ENCODE results near the gene PIKFYVE.
"Not testable (repeated sequence)": the region's sequence is repeated elsewhere in the genome, so short reads cannot be mapped to it uniquely, and the experiment has no call there.

PIKFYVE gene

DNA sequence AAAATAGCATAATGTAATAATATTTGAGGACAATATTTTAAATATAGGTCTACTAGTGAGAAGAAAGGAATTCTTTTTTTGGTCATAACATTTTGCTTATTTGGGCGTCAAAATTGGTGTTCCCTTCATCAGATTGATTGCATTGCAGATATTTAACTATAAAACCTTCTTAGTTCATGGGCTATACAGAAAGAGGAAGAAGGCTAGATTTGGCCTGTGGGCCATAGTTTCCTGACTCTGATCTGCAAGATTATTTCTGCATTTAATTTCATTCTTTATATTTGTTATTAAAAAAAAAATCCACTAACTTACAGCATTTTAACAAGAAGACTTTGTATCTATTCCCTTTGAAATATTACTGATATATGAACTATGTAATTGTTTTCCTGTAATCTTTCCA is 31.9 kb downstream of the PIKFYVE start:
- DNase-seq (ENCODE audit: low read depth) = no peak

DNA sequence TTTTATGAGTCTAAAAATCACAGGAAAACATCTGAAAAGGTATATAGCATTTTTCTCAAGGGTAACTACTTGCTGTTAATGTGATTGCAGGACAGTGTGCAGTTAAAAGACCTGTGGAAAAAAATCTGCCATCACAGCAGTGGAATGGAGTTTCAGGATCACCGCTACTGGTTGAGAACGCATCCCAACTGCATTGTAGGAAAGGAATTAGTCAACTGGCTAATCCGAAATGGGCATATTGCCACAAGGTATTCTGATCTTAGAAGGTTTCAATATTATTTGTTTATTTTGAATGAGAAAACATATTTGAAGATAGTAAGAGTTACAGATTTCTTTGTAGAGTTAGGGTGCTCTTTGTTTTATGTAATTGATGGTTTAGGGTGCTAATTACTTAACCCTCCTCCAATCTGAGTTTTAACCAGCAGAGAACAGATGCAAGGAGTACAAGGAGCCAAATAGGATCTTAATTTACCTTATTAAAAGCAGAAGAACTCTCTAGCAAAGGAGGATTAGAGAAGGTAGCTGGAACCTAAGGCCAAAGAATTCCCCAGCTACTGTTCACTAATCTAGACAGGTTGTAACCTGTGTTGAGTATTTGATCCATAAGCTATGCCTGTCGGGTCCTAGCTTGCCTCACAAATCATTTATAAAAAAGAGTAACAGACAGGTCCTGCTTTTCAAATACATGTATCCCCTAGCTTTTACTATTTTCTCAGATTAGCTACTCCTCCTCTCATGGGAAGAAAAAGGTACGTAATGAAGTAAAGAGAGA is 35.0 kb downstream of the PIKFYVE start:
- DNase-seq (ENCODE audit: low read depth) = no peak

DNA sequence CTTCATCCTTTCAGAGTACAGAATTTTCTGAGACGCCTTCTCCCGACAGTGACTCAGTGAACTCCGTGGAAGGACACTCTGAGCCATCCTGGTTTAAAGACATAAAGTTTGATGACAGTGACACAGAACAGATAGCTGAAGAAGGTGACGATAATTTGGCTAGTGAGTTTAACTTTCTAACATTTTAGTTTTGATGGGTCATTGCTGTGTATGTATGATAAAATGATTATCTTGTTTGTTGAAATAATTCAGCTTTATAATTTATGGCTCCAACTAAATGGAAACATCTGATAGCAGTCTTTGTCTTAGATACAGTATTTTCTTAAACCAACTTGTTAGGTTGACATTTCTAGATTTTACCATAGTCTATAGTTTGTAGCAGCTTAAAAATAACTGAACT is 38.1 kb downstream of the PIKFYVE start:
- no peak for DNase-seq (ENCODE audit: low read depth)

DNA sequence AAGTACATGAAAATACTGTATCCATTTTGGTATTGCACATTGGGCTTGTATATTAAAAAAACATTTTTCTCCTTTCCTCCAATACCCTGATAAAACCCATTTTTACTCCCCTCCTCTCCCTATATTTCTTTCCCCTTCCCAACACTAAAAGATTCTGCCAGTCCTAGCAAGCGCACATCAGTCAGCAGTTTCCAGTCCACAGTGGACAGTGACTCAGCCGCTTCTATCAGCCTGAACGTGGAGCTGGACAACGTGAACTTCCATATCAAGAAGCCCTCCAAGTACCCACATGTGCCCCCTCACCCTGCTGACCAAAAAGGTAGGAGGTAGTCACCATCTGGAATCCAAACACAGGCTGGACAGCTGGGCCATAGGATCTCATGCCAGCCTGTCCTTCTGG is 38.6 kb downstream of the PIKFYVE start:
- DNase-seq (ENCODE audit: low read depth) = no peak

DNA sequence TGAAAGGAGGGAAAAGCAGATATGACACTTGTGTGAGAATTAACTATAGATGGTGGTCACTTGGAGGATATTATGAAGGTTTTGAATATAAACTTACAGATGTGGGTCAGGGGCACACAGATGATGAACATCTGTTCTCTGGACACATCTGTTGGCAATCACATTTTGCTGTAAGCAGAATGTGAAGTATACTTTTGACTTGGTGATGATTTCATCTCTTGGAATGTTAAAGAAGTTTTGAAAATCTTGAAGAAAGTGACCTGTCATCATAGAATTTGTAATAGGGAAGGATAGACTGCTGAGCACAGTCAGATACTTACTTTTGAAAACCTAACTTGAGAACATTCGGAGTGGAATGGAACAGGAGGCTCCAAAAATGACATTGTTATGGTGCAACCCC is 40.2 kb downstream of the PIKFYVE start:
- DNase-seq (ENCODE audit: low read depth) = peak; percentile 23

DNA sequence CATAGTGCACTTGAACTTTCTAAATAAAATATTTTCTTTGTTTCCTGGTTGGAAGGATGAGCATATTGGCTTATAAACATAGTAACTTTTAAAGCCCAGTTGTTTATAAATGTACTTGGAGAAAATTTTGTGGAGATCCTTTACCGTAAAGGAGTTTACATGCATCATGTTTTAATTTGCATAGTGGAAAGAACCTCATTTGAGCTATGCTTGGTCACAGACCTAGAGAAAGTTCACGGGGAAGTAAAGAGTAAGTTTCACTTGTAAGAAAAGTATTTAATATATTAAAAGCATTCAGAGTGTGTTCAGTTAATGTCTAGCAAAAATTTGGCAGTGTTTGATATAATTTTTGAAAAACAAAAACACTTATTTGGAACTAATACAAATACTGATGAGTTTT is 45.3 kb downstream of the PIKFYVE start:
- DNase-seq (ENCODE audit: low read depth) = no peak

DNA sequence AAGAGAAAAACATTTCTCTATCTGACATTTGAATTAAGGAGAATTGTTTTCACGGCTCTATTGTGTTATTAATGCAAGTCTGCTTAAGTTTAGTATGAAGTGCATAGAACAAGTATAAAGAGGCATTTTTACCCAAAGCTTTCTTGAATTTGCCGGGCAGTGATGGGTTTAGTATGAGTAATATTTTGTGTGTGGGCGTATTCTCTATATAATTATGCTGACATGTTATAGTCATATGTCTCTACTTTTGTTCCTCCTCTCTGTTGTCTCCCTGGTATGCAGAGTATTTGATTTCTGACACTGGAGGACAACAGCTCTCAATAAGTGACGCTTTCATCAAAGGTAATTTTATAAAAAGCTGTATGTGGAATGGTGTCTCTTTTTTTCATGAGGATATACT is 45.9 kb downstream of the PIKFYVE start:
- no peak for DNase-seq (ENCODE audit: low read depth)

DNA sequence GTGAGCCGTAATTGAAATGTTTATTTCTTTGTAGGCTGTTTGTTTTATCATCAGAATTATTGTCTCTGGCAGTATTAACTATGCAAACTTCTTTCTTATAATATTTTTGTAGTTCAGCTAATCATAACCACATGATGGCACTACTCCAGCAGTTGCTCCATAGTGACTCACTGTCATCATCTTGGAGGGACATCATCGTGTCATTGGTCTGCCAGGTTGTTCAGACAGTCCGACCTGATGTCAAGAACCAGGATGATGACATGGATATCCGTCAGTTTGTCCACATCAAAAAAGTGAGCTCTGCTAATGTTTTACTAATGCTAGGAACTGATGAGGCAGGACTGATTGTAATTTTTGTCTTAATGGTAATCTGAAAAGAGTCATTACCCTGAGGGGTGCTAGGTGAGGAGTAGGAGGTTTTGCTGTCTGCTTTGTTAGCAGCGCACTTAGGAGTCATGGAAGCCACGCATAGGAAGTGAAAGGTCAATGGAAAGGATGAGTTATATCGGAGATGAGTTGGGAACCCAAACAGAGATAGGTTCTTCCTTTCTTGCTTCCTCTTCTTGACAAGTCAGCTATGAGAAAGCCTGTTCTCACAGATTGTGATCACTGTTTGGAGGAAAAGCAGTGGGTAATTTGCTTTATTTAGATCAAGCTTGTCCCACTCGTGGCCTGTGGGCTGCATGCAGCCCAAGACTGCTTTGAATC is 49.2 kb downstream of the PIKFYVE start:
- DNase-seq (ENCODE audit: low read depth) = peak; percentile 38

DNA sequence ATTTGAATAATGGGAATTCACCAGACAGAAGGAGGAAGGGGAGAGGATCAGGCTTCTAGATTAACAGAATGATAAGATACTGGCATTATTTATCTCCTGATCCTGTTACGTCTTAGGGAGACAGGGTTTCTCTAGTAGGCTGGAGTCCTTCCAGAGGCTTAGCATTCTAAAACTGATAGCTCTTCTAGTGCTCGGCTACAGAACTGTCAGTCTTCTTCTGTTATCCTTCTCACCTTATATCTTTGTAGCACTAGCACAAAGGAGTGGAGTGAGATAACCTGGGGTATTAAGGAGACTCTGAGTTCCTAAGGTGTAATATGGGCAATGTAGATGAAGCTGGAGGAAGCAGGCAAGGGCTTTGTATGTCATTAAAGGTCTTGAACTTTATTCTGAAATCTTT is 52.1 kb downstream of the PIKFYVE start:
- no peak for DNase-seq (ENCODE audit: low read depth)

DNA sequence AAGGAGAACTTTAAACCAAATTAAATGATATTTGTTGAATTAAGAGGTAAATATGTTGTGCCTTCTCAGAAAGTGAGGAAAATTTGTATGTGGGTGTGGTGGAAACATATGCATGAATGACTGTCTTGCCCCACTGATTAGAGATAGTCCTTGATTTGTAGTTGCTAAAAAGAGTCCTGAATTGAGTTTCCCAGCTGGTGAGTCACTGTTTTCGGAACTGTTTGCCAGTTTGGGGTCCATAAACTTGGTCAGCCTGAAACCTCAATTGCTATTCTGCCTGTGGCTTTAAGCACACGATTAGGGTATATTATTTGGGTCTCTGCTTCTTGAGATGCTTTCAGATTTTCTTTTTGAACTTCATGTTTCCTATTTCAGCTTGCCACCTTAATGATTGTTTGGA is 53.3 kb downstream of the PIKFYVE start:
- DNase-seq (ENCODE audit: low read depth) = no peak

DNA sequence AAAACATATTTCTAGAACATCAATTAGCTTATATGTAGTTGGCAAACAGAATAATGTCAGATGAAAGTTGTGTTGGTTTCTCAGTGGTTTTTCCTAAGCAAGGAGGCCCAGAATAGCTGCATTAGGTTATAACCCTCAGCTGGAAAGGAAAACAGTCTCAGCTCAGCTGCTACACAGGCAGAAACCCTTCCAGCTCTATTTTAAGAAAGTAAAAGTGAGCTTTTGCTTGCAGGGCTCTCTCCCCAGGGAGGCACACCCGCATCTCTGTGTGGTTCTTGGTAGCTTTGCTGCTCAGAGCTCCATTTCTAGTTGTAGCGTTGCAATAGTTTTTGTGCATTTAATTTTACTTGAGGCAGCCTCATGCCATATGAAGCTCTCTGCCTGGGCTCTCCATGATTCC is 54.6 kb downstream of the PIKFYVE start:
- peak; percentile 4 for DNase-seq (ENCODE audit: low read depth)

DNA sequence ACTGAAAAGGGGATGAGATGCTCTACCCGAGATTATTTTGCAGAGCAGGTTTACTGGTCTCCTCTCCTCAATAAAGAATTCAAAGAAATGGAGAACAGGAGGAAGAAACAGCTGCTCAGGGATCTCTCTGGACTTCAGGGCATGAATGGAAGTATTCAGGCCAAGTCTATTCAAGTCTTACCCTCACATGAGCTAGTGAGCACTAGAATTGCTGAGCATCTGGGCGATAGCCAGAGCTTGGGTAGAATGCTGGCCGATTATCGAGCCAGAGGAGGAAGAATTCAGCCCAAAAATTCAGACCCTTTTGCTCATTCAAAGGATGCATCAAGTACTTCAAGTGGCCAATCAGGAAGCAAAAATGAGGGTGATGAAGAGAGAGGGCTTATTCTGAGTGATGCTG is 60.0 kb downstream of the PIKFYVE start:
- DNase-seq (ENCODE audit: low read depth) = no peak

DNA sequence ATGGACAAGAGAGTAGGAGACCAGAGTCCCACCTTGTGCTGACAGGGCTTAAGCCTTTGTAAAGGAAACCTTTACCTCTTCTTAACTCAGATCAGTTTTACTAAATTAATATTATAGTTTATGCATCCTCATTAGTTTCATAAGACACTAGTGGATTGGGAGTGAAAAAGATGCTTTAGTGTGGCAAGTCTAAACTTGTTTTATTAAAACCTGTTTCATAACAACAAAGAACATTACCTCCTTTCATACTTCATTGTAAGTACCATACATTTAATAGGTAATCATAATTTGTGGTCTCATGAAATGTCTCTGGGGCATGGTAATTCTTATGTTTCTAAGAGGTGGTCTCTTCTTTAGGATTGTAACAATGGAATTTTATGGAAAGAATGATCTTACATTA is 63.4 kb downstream of the PIKFYVE start:
- no peak for DNase-seq (ENCODE audit: low read depth)

DNA sequence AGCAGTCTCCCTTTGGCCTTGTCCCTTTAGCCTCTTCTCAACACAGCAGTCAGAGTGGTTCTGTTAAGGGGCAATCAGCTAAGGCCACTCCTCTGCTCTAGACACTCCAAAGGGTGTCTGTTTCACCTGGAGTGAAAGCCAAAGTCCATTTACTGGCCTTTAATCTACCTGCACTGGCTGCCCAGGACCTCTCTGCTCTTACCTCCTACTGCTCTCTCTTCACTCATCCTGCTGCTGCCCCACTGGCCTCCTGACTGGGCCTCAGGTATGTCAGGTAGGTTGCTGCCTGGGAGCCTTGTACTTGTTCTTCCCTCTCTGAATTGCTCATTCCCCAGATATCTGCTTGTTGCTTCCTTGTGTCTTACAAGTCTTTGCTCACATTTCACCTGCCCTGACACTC is 68.2 kb downstream of the PIKFYVE start:
- DNase-seq (ENCODE audit: low read depth) = no peak

DNA sequence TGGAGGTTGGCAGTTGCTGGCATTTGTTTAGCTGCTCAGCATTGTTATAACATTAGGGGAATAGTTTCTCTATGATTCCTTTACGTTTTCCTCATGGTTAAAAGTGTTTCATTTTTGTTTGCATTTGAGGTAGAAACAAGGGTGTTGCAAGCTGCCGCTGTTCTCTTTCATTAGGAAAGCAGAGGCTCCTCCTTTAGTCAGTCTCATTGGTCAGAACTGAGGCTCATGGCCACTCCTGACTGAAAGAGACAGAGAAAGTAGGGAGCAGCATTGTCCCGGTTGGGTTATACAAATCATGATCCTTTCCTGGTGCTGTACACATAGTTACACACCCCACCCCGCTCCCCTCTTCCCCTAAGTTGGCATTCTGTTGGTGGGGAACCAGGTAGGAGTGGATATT is 80.7 kb downstream of the PIKFYVE start:
- no peak for DNase-seq (ENCODE audit: low read depth)

DNA sequence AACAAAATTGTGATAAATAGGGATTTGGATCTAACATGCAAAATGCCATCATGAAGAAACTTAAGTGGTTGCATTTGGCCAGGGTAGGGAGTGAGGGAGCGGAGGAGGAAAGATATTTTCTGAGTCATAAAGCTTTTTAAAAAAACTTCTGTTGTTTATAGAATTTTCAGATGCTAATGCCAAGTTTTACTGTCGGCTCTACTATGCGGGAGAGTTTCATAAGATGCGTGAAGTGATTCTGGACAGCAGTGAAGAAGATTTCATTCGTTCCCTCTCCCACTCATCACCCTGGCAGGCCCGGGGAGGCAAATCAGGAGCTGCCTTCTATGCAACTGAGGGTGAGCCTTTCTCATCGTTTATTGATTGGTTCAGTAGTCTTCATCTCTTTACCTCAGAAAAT is 84.6 kb downstream of the PIKFYVE start:
- no peak for DNase-seq (ENCODE audit: low read depth)

DNA sequence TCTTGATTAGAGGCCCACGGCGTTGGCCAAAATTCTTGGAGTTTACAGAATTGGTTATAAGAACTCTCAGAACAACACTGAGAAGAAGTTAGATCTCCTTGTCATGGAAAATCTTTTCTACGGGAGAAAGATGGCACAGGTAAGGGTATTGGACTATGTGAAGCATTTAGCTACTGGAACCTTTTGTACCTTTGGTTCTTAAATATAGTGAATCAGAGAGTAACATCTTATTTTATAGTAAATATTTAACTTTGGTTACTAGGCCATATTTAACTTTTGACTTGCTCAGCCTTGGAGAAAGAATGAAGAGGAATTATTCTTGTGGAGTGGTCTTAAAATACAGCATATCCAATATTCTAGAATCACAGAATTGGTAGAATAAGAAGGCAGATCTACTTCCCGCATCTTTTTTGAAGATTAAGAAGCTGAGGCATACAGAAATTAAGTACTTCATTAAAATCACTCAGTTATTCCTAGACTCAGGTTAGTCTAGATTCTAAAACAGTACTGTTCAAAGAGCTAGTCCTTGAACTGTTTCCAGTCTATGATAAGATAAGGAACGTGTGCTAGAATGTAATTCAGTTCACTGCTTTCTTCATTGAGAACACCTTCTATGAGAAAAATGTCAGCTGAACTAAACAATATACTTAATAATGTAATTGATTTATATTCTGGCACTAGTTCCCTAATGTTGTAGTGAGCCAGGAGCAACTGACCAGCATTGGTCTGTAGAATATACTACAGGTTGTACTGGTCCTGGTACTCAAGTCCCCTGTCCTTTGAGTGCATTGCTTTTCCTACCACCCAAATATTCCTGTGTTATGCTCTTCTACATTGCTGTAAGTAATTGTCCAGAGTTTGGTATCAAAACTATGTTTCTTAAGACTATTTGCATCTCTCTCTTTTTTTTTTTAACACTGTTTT is 86.9 kb downstream of the PIKFYVE start:
- DNase-seq (ENCODE audit: low read depth) = no peak

DNA sequence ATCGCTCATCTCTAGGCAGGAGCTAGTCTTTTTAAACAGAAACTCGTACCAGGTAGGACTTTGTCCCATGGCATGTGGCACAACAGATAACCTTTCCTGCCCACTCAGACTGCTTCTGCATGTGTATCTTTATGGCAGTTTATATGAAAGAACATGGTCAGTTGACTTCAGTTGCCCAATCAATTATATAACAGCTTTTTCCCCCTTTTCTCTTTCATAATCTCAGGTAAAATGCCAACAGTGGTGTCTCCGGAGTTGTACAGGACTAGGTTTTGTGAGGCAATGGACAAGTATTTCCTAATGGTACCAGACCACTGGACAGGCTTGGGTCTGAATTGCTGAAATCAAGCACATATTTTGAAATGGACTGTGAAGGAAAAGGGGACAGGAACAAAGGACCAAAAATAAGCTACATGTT is 88.9 kb downstream of the PIKFYVE start:
- DNase-seq (ENCODE audit: low read depth) = no peak

DNA sequence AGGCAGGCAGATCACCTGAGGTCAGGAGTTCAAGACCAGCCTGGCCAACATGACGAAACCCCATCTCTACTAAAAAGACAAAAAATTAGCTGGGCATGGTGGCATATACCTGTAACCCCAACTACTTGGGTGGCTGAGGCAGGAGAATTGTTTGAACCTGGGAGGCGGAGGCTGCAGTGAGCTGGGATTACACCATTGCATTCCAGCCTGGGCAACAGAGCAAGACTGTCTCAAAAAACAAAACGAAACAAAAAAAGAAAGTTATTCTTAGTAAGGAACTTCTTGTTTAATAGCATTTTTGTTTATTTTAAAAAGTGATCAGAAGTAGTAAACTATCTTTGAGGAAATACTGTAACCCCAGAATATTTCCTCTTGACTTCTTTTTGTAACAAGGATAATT is 90.4 kb downstream of the PIKFYVE start:
- DNase-seq (ENCODE audit: low read depth) = not testable (repeated sequence)

DNA sequence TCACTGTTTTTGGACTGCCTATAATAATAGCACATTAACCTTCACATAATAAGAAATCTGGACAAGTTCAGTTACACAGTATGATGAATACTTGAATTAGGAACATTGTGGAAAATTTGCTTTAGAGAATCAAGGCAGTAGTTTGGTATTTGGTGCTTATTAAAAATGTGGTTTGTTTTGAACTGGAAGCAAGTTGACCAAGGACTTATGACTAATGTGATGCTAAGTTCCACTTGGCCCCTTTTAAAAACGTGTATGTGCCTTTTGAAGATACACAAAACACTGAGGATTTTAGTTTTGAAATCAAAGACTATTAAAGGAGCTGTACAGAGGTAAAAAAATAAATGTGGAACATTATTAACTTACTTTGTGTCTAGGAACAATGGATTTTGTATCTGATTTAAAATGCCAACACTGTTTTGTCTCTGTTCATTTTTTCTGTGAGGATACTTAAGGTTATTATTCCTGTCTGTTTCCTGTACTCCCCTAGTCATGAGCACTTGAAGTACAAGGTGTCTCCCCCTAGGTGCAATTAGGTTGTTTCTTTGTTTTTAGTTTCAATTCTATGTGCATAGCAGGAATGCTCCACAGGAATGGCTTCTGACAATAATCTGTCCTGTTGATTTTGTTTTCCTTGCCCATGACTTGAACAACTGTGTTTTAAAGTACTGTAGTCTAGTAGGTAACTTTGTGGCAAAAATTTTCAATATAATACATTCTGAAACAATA is 91.0 kb downstream of the PIKFYVE start:
- no peak for DNase-seq (ENCODE audit: low read depth)

DNA sequence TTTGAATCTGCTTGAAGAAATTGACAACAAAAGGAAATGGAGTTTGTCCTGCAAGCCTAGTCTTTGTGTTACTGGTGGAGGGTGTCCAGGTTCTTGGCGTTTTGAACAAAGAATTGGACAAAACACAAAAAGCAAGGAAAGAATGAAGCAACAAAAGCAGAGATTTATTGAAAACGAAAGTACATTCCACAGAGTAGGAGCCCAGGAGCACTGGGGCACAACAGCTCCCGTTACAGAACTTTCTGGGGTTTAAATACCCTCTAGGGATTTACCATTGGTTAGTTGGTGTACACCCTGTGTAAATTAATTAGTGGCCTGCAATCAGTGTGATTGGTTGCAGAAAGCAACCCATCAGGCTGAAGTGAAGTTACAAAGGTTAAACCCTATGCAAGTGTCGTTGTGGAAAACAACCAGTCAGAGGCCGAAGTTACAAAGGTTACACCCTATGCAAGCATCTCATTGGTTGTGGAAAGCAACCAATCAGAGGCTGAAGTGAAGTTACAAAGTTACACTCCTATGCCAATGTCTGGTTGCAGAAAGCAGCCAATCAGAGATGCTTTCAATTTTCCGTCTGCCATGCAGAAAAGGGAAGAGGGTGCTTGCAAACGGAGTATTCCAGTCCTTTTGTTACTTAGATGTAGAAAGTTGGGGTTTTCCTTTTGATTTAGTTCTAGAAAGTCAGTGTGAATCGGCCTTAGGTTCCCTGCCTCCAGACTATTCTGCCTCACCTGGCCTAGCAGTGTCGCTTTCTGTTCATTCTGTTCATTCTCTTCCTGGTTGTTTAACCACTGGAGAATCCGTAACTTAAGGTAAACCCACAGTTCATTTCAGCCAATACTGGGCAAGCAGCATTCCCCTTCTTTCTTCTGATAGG is 92.9 kb downstream of the PIKFYVE start:
- no peak for DNase-seq (ENCODE audit: low read depth)

All from GM04503 (cell line).